ENCODE results near the gene FER. TPM values are rescaled to one million over a fixed set of nuclear protein-coding genes. Genes with fewer than 3 reads are reported as not detected.

The FER gene
- total RNA-seq, 2 experiments from 2014 or later, result 9.0 to 9.8 TPM

- no peak for ATAC-seq
- Mint-ChIP-seq H3K4me1 (ENCODE audit: low read depth) (peaks cover 5% of the 10 kb centered on the region), H3K27ac (no peak overlapping the region), H3K9me3 (no peaks in the 10 kb centered on the region), H3K27me3 (no peaks in the 10 kb centered on the region), H3K4me3 (no peak overlapping the region), H3K36me3 (ENCODE audit: low read depth) (no peaks in the 10 kb centered on the region)
- CTCF ChIA-PET, result interaction anchor here (1.0 to 1.2 kb wide), 2 partner anchors 14 to 137 kb away, joined by 3 read pairs; no protein-coding TSS in a partner anchor
- DNase-seq, result no peak
- POLR2A ChIA-PET, result no interaction called here
- TF ChIP-seq CTCF (IDR thresholded peaks at IDR 0.05), result no peak
- intact Hi-C loops (cut with micrococcal nuclease), result no loop called here
These were observed 177.4 kb downstream of the FER start for GRCh38 chr5:108925073-108925472.

GRCh38 chr5:108930107-108930506, 182.4 kb downstream of the FER start:
- H3K27me3 Mint-ChIP-seq, result no peaks in the 10 kb centered on the region
- DNase-seq, result no peak
- H3K4me1 Mint-ChIP-seq (ENCODE audit: low read depth), result no peaks in the 10 kb centered on the region
- ChIA-PET POLR2A (no interaction called here), CTCF (no interaction called here)
- no peak for ATAC-seq
- intact Hi-C loops (cut with micrococcal nuclease), result no loop called here
- H3K36me3 Mint-ChIP-seq (ENCODE audit: low read depth), result peaks cover 7% of the 10 kb centered on the region
- H3K9me3 Mint-ChIP-seq, result peaks cover 3% of the 10 kb centered on the region
- H3K4me3 Mint-ChIP-seq, result no peak overlapping the region
- no peak overlapping the region for H3K27ac Mint-ChIP-seq
- no peak for TF ChIP-seq CTCF (IDR thresholded peaks at IDR 0.05)

- H3K4me3 Mint-ChIP-seq, result no peak overlapping the region
- no peak overlapping the region for H3K27ac Mint-ChIP-seq
- intact Hi-C loops (cut with micrococcal nuclease), result no loop called here
- peaks cover 7% of the 10 kb centered on the region for H3K36me3 Mint-ChIP-seq (ENCODE audit: low read depth)
- ChIA-PET POLR2A (no interaction called here), CTCF (no interaction called here)
- TF ChIP-seq CTCF (IDR thresholded peaks at IDR 0.05), result no peak
- H3K9me3 Mint-ChIP-seq, result peaks cover 3% of the 10 kb centered on the region
- ATAC-seq (no peak), DNase-seq (no peak)
- no peaks in the 10 kb centered on the region for H3K27me3 Mint-ChIP-seq
- H3K4me1 Mint-ChIP-seq (ENCODE audit: low read depth), result no peaks in the 10 kb centered on the region
These were observed 187.9 kb downstream of the FER start for GRCh38 chr5:108935611-108936010.

GRCh38 chr5:108937221-108937620, 189.5 kb downstream of the FER start:
- Mint-ChIP-seq H3K4me1 (ENCODE audit: low read depth) (no peaks in the 10 kb centered on the region), H3K27me3 (no peaks in the 10 kb centered on the region), H3K9me3 (no peaks in the 10 kb centered on the region), H3K4me3 (no peak overlapping the region), H3K36me3 (ENCODE audit: low read depth) (peaks cover 4% of the 10 kb centered on the region), H3K27ac (no peak overlapping the region)
- intact Hi-C loops (cut with micrococcal nuclease), result no loop called here
- TF ChIP-seq CTCF (IDR thresholded peaks at IDR 0.05), result no peak
- no peak for ATAC-seq
- ChIA-PET CTCF (no interaction called here), POLR2A (no interaction called here)
- no peak for DNase-seq

GRCh38 chr5:108940506-108940905, 192.8 kb downstream of the FER start:
- ATAC-seq (no peak), DNase-seq (no peak)
- intact Hi-C loops (cut with micrococcal nuclease), result no loop called here
- no peak for TF ChIP-seq CTCF (IDR thresholded peaks at IDR 0.05)
- no peaks in the 10 kb centered on the region for H3K9me3 Mint-ChIP-seq
- no peaks in the 10 kb centered on the region for H3K27me3 Mint-ChIP-seq
- H3K4me1 Mint-ChIP-seq (ENCODE audit: low read depth), result no peaks in the 10 kb centered on the region
- CTCF ChIA-PET, result no interaction called here
- POLR2A ChIA-PET, result interaction anchor here (0.6 kb wide), 1 partner anchor 28 kb away, joined by 4 read pairs; no protein-coding TSS in a partner anchor
- no peaks in the 10 kb centered on the region for H3K36me3 Mint-ChIP-seq (ENCODE audit: low read depth)
- no peak overlapping the region for H3K27ac Mint-ChIP-seq
- H3K4me3 Mint-ChIP-seq, result no peak overlapping the region
